ENCODE data around the gene TTC28. TPM values are rescaled to one million over a fixed set of nuclear protein-coding genes. Genes with fewer than 3 reads are reported as not detected.
"Not testable (repeated sequence)": the region's sequence is repeated elsewhere in the genome, so short reads cannot be mapped to it uniquely, and the experiment has no call there.

Gene TTC28
- total and polyA plus RNA-seq, 12 donors = 3.4 to 75.6 (median 28.6) TPM

DNA sequence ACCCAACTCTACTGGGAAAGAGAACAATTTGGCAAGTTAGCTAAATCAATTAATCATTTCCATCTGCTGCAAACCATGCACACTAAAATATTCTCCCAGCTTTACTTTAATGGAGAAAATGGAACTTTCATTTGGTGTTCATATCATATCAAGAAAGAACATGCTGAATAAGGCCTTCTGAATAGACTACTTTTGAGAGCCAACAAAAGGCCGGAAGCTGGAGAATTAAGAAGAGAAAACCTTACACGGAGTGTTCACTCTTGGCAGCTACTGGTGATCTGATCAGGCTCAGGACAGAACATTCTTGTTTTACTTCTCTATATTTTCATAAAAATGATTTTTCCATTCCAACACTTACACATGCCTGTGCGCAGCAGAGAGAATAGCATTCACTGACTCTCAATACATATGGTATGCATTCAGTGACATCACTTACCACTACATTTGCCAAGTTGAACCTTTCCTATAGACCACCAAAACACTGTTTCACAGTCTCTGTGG lies 165.3 kb downstream of the TTC28 start:
- intact Hi-C loops (cut with DNase I) = no loop called here
- Histone ChIP-seq H3K27ac (no peak overlapping the region), H3K36me3 (replicated peaks in 1 of 2) (no peaks in the 10 kb centered on the region), H3K4me1 (replicated peaks in 1 of 2) (peaks cover 0 to 11% of the 10 kb centered on the region in 2 donors), H3K27me3 (no peaks in the 10 kb centered on the region), H3K9me3 (replicated peaks in 1 of 3) (no peaks in the 10 kb centered on the region), H3K4me3 (no peak overlapping the region)
- DNase-seq = no peak
- TF ChIP-seq CTCF (IDR thresholded peaks at IDR 0.05) (no peak), POLR2A (IDR thresholded peaks at IDR 0.05) (no peak)
- 52 to 56% (median 53%) methylated on average over 3 of the region's 3 CpGs for WGBS, 4 donors

DNA sequence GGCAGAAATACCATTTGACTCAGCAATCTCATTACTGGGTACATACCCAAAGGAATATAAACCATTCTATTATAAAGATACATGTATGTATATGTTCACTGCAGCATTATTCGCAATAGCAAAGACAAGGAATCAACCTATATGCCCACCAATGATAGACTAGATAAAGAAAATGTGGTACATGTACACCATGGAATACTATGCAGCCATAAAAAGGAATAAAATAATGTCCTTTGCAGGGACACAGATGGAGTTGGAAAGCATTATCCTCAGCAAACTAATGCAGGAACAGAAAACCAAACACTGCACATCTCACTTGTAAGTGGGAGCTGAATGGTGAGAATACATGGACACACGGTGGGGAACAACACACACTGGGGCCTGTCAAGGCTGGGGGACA lies 167.3 kb downstream of the TTC28 start:
- intact Hi-C loops (cut with DNase I); H3K4me3 ChIP-seq; H3K9me3 ChIP-seq (replicated peaks in 1 of 3); H3K27me3 ChIP-seq; DNase-seq; H3K36me3 ChIP-seq (replicated peaks in 1 of 2); H3K27ac ChIP-seq: not testable (repeated sequence)
- 91 to 100% (median 96%) methylated on average over 2 of the region's 2 CpGs for WGBS, 4 donors
- peaks cover 0 to 11% of the 10 kb centered on the region in 2 donors for H3K4me1 ChIP-seq (replicated peaks in 1 of 2)

- no peaks in the 10 kb centered on the region for H3K9me3 ChIP-seq (replicated peaks in 1 of 3)
- no peak for DNase-seq
- H3K4me3 ChIP-seq = no peak overlapping the region
- no peaks in the 10 kb centered on the region for H3K4me1 ChIP-seq (replicated peaks in 1 of 2)
- no peaks in the 10 kb centered on the region for H3K27me3 ChIP-seq
- H3K27ac ChIP-seq = no peak overlapping the region
- no peak for TF ChIP-seq CTCF (IDR thresholded peaks at IDR 0.05)
- TF ChIP-seq POLR2A (IDR thresholded peaks at IDR 0.05) = no peak
- intact Hi-C loops (cut with DNase I) = no loop called here
- no peaks in the 10 kb centered on the region for H3K36me3 ChIP-seq (replicated peaks in 1 of 2)
These were observed 171.7 kb downstream of the TTC28 start for GRCh38 chr22:28507896-28508295.

GRCh38 chr22:28506150-28506535 lies 173.5 kb downstream of the TTC28 start:
- TF ChIP-seq POLR2A (IDR thresholded peaks at IDR 0.05) = no peak
- H3K36me3 ChIP-seq (replicated peaks in 1 of 2) = no peaks in the 10 kb centered on the region
- H3K27me3 ChIP-seq = no peaks in the 10 kb centered on the region
- no peaks in the 10 kb centered on the region for H3K9me3 ChIP-seq (replicated peaks in 1 of 3)
- intact Hi-C loops (cut with DNase I) = no loop called here
- no peak for DNase-seq
- no peaks in the 10 kb centered on the region for H3K4me1 ChIP-seq (replicated peaks in 1 of 2)
- H3K27ac ChIP-seq = no peak overlapping the region
- no peak overlapping the region for H3K4me3 ChIP-seq
- WGBS, 4 donors = 84 to 93% (median 91%) methylated on average over 5 to 9 of the region's 9 CpGs

DNA sequence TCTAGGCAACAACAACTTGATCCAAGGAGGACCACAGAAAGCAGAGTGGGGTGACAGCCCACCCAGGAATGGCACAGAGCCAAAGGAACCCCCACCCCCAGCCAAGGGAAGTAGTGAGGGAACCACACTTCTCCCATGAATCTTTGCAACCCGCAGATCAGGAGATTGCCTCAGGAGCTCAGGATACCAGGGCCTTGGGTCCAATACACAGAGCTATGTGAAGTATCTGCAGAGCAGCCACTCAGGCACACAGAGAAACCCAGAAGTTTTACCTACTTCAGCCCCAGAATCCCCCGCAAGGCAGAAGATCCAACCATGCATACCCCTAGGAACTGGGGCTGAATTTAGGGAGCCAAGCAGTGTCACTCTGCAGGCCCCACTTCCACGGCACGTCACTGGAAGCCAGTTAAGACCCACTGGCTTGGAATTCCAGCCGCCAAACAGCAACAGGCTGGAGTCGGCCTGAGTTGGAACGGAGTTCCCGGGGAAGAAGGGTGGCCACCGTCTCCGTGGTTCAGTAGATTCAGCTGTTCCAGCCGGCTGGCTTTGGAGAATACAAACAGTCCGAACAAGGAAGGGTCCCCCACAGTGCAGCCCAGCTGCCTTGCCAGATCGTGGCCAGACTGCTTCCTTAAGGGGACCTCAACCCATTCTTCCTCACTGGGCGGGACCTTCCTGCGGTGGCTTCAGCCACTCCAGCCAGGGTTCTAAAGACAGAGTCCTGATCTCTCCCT lies 174.1 kb downstream of the TTC28 start:
- Histone ChIP-seq H3K27me3 (no peaks in the 10 kb centered on the region), H3K9me3 (replicated peaks in 1 of 3) (no peaks in the 10 kb centered on the region), H3K36me3 (replicated peaks in 1 of 2) (no peaks in the 10 kb centered on the region), H3K27ac (no peak overlapping the region), H3K4me1 (replicated peaks in 1 of 2) (no peaks in the 10 kb centered on the region), H3K4me3 (no peak overlapping the region)
- intact Hi-C loops (cut with DNase I) = no loop called here
- no peak for DNase-seq
- no peak for TF ChIP-seq CTCF (IDR thresholded peaks at IDR 0.05)
- no peak for TF ChIP-seq POLR2A (IDR thresholded peaks at IDR 0.05)
- 86 to 98% (median 89%) methylated on average over 5 to 15 of the region's 15 CpGs for WGBS, 4 donors
